Endometrium (tissue), 2 donors: ENCODE data around the gene ZBTB40.

ENCODE experiments used
- FAIRE-seq: peaks from 2 replicates; lab custom pipeline; 2012; peaks lifted over from hg19 to GRCh38; lab: Jason Lieb, UNC
- donor health status: control.
- donor health status: control.

ZBTB40 gene, protein sequence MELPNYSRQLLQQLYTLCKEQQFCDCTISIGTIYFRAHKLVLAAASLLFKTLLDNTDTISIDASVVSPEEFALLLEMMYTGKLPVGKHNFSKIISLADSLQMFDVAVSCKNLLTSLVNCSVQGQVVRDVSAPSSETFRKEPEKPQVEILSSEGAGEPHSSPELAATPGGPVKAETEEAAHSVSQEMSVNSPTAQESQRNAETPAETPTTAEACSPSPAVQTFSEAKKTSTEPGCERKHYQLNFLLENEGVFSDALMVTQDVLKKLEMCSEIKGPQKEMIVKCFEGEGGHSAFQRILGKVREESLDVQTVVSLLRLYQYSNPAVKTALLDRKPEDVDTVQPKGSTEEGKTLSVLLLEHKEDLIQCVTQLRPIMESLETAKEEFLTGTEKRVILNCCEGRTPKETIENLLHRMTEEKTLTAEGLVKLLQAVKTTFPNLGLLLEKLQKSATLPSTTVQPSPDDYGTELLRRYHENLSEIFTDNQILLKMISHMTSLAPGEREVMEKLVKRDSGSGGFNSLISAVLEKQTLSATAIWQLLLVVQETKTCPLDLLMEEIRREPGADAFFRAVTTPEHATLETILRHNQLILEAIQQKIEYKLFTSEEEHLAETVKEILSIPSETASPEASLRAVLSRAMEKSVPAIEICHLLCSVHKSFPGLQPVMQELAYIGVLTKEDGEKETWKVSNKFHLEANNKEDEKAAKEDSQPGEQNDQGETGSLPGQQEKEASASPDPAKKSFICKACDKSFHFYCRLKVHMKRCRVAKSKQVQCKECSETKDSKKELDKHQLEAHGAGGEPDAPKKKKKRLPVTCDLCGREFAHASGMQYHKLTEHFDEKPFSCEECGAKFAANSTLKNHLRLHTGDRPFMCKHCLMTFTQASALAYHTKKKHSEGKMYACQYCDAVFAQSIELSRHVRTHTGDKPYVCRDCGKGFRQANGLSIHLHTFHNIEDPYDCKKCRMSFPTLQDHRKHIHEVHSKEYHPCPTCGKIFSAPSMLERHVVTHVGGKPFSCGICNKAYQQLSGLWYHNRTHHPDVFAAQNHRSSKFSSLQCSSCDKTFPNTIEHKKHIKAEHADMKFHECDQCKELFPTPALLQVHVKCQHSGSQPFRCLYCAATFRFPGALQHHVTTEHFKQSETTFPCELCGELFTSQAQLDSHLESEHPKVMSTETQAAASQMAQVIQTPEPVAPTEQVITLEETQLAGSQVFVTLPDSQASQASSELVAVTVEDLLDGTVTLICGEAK

DNA sequence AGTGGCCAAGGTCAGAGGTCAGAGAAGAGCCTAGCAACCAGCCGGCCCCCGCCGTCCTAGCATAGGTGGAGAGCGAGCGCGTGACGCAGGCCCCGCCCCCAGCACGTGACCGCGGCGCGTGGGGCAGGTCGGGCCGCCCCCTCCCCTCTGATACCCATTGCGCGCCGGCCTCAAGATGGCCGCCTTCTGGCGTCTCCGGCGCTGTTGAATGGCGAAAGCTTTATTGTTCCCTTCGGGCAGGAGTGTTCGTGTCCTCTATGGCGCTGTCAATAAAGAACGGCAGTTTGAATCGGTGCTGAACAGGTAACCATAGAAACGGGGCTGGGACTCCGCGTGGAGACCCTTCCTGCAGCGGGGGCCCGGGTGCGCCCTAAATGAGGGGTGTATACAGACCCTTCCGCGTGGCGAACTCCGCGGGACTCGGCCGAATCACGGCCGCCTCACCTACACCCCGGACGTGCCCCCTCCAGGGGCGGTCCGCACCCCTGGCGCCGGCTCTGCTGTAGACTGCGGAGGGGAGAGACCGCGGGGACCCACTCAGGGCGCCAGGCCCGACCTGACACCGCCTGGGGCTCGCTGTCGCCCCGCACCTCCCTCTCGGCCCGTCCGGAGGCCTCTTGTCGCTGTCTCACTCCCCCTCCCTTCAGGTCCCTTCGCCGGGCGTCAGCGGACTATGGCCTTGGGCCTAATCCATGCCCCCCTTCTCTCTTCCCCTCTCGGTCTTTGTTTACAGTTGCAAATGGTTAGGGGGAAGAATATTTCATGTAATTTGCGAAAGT is at the start of gene ZBTB40:
TSS of gene ZBTB40 (plus strand) at position 150 of the 779 bp plus-strand sequence. CDS start 38,098 bp downstream, outside the sequence.
- FAIRE-seq: peak; percentile 73

DNA sequence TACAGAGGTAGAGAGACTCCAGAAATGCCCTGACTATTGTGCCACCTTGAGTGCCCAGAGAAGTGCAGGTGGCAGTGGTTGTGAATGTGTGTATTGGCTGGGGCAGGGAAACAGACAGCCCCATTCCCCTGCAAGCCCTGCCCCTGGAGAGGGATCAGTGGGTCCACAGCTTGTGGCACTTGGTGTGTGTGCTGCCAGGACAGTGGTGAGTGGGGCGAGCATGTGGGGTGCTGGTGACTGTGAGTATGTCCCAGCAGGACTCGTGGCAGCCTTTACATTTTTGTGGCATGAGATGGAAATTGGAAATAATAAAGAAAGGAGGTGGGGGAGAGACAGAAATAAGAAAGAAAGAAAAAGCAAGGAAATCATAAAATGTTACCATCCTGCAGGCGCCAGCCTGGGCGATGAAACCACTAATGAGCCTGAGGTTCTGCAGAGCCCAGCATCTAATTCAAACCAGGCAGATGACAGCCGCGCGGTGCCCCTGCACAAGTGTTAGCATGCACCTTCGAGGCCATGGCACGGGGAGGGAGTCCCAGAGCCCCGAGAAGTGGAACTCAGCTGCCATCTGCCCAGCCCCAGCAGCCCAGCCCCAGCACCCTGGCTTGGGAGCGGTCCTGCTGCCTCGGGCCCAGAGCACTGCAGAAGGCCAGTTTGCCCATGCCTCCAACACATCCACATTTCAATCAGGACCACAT is 49.1 kb upstream of the ZBTB40 start:
- FAIRE-seq: no peak

DNA sequence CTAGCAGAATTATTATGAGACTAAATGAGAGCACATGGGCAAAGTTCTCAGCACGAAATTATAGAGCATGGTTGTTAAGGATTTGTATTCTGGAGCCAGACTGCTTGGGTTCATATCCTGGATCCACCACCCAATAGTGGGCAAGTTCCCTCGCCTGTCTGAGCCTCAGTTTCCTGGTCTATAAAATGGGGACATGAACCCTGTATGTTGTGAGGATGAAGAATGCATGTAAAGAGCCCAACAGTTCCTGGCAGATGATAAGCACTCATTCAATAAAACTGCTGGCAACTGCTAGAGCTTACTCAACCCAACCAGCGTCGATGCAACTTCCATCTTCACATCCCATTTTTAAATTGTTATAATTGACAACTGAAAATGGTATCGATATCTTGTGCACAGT is 47.2 kb upstream of the ZBTB40 start:
- no peak for FAIRE-seq

DNA sequence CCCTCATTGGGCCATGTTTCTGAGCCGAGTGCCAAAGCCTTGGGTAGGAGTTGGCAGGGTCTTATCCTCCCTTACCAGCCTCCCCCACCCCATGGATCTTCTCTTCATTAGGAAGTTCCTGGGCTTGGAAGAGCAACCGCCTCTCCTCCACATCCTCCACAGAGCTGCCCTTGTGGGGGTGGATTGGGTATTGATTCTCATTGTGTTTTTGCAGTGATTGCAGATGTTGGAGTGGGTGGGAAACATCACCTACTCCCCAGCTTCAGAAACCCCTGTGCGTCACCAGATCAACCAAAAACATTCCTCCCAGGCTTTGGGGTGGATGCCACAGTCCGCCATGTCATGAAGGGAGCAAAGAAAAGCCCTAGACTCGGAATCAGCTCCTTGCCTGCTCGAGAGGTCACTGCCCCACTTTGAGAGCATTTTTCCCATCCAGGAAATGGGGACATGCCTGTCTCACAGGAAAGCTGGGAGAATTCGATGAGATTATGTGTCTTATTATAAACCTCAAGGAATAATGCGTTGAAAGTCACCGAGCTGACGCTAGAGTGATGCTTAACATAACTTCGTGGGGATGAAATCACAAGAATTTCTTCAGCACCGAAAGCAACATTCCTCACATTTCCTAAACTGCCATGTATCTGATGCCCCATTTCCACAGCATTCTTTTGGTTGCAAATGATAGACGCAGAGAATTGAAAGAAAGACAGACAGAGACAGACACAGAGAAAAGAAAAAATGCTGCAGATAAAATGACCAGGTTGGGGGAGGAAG is 44.7 kb upstream of the ZBTB40 start:
- FAIRE-seq: no peak

DNA sequence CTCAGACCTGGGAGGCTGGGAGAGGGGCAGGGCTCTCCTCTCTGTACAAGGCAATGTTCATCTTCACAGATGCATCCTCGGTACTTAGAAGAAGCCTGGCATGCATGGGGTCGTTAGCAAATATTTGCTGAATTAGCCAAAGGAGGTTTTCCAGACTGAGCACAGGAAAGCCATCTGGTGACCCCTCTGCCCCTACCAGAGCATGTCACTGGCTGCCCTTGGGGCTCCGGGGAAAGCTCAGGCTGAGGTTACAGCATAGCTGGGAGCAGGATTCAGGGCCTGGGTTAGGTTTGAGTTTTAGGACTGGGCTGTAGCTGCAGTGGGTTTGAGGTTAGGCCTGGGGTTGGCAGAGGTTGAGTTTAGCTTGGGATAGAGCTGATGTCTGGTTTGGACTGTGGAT is 43.4 kb upstream of the ZBTB40 start:
- no peak for FAIRE-seq

DNA sequence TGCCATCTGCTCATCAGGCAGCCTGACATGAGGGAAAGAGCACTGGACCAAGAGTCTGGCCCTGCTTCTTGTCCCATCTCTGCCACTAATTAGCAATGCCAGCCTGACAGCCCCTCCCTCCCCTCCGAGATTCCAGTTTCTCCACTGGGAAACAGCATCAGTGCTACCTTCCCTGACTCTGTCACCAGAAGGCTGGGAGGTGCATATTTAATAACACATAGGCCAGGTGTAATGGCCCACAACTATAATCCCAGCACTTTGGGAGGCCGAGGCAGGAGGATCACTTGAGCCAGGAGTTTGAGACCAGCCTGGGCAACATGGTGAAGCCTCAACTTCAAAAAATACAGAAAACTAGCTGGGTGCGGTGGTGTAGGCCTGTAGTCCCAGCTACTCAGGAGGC is 41.2 kb upstream of the ZBTB40 start:
- FAIRE-seq: no peak

DNA sequence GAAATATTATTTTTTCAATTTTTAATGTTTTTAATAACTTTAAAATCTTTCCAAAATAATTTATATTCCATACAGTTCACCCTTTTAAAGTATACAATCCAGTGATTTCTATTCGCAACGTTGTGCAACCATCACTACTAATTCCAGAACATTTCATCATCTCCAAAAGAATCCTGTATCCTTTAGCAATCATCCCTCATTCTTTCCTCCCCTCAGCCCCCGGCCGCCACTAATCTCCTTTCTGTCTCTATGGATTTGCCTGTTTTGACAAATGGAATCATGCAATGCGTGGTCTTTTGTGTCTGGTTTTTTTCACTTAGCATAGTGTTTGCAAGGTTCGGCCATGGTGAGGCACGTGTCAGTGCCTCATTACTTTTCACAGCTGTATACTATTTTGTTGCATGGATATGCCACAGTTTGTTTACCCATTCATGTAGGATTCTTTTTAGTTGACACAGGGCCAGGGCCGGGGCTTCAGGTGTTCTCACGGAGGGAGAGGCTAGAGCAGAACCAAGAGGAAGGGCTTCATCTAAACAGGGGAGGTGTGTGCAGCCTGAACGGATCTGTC is 40.6 kb upstream of the ZBTB40 start:
- FAIRE-seq: no peak

DNA sequence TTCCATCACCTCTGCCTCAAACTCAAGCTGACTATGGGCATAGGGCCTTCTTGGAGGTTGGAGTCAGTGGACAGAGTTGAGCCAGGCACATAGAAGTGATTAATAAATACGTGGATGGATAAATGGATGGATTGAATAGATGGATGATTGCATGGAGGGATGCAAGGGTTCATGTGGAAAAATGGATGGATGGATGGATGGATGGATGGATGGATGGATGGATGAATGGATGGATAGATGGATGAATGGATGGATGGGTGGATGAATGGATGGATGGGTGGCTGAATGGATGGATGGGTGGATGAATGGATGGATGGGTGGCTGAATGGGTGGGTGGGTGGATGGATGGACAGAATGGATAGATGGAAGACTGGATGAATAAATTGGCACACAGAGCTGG is 40.1 kb upstream of the ZBTB40 start:
- no peak for FAIRE-seq

DNA sequence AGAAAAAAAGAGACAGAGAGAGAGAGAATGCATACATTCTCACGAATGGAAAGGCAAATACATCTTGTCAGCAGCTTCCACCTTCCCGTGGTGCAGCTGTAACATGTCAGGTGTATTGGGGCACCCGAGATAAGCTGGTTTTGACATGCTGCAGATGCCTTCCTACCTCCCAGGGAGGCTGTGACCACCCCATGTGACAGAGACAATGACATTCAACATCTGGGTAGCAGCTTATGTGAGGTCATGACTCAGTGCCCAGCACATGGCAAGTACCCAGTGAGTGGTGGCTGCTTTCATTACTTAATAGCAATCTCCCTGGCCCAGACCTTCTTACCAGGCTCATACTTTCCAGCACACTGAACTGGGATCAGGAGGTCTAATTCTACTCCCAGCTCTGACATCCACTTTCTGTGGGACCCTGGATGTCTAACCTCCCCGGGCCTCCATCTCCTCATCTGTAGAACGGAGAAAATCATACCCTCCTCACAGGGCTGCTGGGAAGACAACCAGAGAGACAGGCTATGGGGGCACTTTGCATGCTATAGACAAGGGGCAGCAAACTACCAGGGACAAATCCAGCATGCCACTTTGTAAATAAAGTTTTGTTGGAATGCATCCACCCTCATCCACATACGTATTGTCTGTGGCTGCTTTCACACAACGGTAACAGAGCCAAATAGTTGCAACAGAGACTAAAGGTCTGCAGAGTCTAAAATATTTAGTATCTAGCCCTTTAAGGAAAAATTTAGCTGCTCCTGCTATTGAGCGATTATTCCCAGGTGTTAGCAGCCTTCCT is 38.5 kb upstream of the ZBTB40 start:
- FAIRE-seq: no peak

DNA sequence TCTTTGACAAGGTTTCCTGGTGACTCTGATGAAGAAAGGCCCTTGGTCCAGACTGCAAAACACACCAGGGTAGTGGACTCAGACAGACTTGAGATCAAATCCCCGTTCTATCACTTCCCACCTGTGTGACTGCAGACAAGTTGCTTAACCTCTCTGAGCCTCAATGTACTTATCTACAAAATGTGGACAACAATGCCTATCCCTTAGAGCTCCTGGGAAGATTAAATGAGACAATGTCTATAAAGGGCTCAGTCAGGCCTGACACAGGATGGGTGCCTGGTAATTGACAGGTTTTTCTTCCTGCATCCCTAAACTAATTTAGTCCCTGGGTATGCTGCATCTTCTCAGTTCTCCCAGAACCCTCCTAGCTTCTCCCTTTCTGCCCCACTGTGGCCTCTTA is 37.9 kb upstream of the ZBTB40 start:
- FAIRE-seq: no peak

DNA sequence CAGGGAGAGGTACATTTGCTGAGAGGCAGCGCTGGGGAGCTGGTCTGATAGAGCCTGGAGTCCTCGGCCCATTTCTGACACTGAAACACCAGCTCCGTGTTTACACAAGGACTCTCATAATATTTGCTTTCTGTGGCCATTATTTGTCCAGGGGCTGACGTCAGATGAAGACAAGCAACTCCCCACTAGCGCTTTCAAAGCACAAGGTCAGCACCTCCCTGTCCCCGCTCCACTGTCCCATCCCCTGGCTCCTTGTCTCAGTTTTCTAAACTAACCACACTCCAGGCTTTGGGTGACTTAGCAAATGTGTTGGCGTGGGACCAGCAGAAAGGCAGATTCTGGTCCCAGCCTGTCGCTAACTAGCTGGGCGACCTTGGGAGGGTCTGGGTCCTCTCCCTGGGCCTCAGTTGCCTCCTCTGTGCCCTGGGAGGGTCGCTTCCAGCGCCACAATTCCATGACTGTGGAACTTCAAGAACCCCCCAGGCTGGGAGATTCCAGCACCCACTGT is 37.4 kb upstream of the ZBTB40 start:
- FAIRE-seq: no peak

DNA sequence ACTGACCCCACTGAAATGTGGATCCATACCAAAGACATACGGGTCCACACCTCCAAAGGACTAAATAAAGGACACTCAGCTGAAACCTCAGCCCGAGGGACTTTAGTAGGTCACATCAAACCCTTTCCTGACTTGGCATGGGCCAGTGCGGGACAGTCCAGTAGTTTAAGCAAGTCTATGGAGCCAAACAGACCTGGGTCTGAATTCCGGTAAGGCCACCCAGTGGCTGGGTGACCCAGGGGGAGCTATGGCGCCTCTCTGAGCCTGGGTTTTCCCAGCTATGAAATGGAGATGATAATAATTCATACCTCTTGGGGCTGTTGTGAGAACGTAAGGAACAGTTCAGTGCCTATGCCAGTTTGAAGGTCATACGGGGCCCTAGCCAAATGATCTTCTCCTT is 36.2 kb upstream of the ZBTB40 start:
- FAIRE-seq: no peak

DNA sequence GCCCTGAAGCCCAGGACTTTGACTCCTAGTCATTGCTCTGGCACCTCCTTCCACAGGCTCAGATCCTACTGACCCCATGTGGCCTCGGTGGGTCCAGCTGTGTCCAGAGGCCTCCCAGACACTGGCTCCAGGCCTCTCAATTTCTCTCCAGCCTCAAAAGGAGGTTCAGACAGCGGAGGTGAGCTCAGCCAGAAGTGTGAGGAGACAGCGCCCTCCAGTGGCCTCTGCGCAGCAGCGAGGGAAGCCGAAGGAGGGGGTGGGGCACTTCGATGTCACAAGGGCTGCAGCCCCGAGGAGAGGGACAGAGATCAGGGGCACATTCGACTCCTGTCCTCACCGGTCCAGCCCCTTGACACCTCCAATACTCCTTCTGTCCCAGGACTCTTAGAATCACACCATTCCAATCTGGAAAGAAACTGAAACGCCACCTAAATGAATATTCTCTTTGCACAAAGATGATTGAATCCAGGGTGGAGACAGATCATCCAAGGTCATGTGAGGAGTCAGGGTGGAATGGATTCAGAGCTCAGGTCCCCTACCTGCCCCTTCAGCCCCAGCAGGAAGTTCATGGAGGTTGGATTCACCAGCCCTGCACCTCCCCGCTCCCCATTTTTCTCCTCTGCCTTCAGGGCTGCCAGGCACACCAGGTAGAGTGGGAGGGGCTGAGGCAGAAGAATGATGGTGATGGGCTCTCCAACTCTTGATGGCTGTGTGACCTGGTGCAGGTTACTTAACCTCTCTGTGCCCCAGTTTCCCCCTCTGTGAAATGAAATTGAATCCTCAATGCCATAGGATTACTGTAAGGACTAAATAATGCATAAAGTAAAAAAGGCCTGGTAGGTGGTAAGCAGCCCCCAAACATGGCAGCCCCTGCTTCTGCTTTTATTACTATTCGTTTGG is 34.8 kb upstream of the ZBTB40 start:
- FAIRE-seq: no peak

DNA sequence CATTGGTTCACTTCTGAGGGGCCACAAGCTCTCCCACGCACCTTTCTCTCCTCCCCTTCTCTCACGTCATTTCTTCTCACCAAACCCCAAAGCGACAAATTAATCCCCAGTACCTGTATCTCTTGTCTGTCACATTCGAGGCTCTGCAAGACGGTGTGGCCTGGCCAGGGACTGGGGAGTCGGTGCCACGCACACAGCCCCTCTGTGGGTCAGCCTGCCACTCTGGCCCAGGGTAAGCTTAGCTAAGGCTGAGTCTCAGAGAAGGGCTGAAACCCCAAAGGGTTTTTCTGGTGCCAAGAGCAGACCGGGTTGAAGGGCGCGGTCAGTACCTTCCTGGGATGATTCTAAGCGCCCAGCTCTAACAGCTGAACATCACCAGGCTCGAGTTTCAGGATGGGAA is 34.2 kb upstream of the ZBTB40 start:
- no peak for FAIRE-seq

DNA sequence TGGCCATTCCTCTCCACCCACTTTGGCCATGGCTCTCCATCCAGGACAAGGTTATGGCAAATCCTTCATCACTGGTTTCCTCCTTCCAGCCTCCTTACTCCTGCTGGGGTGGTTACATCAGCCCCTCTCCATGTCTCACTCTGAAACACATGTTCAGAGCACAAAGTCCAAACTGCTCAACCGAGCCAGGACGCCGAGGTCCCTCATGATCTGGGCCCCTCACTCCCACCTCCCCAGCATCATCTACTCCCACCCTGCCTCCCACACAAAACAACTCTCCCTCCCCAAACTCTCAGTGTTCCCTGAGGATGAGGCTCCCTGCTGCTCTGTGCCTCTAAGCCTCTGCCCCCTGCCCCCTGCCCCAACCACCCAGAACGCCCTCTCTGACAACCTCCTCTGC is 33.3 kb upstream of the ZBTB40 start:
- FAIRE-seq: no peak

DNA sequence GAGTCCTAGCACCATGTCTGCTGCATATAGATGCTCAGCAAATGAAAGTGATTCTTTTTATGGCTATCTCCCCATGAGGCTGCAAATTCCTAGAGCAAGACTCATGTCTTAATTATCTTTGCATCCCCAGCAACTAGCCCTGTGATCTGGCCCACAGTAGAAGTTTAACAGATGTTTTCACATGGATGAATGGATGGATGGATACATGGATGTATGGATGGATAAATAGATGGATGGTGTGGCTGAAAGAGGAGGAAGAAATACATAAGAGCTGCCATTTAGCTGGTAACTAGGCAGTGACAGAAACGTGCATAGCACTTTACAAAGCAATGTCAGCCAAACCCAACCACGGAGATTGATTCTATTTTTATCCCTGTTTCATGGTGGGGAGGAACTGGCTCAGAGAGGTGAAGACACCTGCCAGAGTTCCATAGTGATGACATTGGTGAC is 32.7 kb upstream of the ZBTB40 start:
- no peak for FAIRE-seq

DNA sequence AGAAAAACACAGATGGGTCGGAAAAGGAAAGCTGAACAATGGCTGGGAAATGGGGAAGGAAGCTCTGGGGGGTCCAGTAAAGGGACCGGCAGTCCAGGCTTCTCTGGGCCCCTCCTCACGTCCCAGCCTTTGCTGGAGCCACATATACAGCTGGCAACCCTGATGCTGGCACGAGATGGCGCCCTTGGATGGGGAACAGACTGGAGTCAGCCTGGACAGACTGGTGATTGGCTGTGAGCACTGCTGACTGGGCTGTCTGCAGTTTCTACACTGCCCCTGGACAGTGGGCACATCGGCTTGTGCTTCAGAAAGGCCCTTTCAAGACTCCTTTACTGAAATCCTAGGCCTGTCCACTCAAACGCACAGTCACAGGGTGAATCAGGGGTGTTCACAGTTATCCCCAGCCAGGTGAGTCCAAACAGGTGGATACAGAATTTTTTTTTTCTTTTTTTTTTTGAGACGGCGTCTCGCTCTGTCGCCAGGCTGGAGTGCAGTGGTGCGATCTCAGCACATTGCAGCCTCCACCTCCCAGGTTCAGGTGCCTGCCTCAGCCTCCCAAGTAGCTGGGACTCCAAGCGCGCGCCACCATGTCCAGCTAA is 31.1 kb upstream of the ZBTB40 start:
- no peak for FAIRE-seq
